Measurements from ENCODE around the gene AMBN. TPM values are rescaled to one million over a fixed set of nuclear protein-coding genes. Genes with fewer than 3 reads are reported as not detected.
"Not testable (repeated sequence)": the region's sequence is repeated elsewhere in the genome, so short reads cannot be mapped to it uniquely, and the experiment has no call there.

Gene AMBN
- total RNA-seq, 2 donors from 2014 or later: not detected

GRCh38 chr4:70624226-70624793 lies 32.3 kb downstream of the AMBN start:
- ATAC-seq: no peak
- peaks cover 2% of the 10 kb centered on the region for H3K4me1 Mint-ChIP-seq
- no peaks in the 10 kb centered on the region for H3K36me3 Mint-ChIP-seq (ENCODE audit: low read depth)
- no peak overlapping the region for H3K4me3 Mint-ChIP-seq
- H3K9me3 ChIP-seq (ENCODE audit: control insufficient read depth, low read length, poor library complexity, severe bottlenecking): no peaks in the 10 kb centered on the region
- no peaks in the 10 kb centered on the region for H3K27me3 Mint-ChIP-seq
- H3K27ac Mint-ChIP-seq: no peak overlapping the region
- no peak for DNase-seq

- no peak for ATAC-seq
- H3K9me3 ChIP-seq (ENCODE audit: control insufficient read depth, low read length, poor library complexity, severe bottlenecking): no peaks in the 10 kb centered on the region
- Mint-ChIP-seq H3K27ac (no peak overlapping the region), H3K27me3 (peaks cover 5% of the 10 kb centered on the region), H3K36me3 (ENCODE audit: low read depth) (no peaks in the 10 kb centered on the region), H3K4me3 (no peak overlapping the region), H3K4me1 (peaks cover 2% of the 10 kb centered on the region)
- no peak for DNase-seq
Measured at GRCh38 chr4:70627620-70628019, 35.6 kb downstream of the AMBN start.

GRCh38 chr4:70628444-70628843 lies 36.4 kb downstream of the AMBN start, which contains the start of gene ENAM:
ENAM (plus strand) TSS chr4:70628744; CDS start chr4:70629501, 757 bp downstream.
- H3K9me3 ChIP-seq (ENCODE audit: control insufficient read depth, low read length, poor library complexity, severe bottlenecking): no peaks in the 10 kb centered on the region
- DNase-seq: no peak
- ATAC-seq: no peak
- Mint-ChIP-seq H3K36me3 (ENCODE audit: low read depth) (no peaks in the 10 kb centered on the region), H3K27me3 (peaks cover 9% of the 10 kb centered on the region), H3K4me3 (no peak within 1 kb of the TSS), H3K4me1 (peaks cover 2% of the 10 kb centered on the region), H3K27ac (no peak within 1 kb of the TSS)

- Mint-ChIP-seq H3K27me3 (peaks cover 20% of the 10 kb centered on the region), H3K27ac (no peak overlapping the region), H3K4me3 (no peak overlapping the region), H3K36me3 (ENCODE audit: low read depth) (peaks cover 3% of the 10 kb centered on the region), H3K4me1 (peaks cover 2% of the 10 kb centered on the region)
- no peaks in the 10 kb centered on the region for H3K9me3 ChIP-seq (ENCODE audit: control insufficient read depth, low read length, poor library complexity, severe bottlenecking)
- ATAC-seq (no peak), DNase-seq (no peak)
Measured at GRCh38 chr4:70629469-70630090, 37.5 kb downstream of the AMBN start.

GRCh38 chr4:70630162-70630561 lies 38.1 kb downstream of the AMBN start:
- Mint-ChIP-seq H3K36me3 (ENCODE audit: low read depth) (peaks cover 3% of the 10 kb centered on the region), H3K4me1 (peaks cover 2% of the 10 kb centered on the region), H3K27ac (no peak overlapping the region), H3K27me3 (peaks cover 26% of the 10 kb centered on the region), H3K4me3 (no peak overlapping the region)
- DNase-seq (no peak), ATAC-seq (no peak)
- H3K9me3 ChIP-seq (ENCODE audit: control insufficient read depth, low read length, poor library complexity, severe bottlenecking): no peaks in the 10 kb centered on the region

GRCh38 chr4:70632028-70632427 lies 40.0 kb downstream of the AMBN start:
- Mint-ChIP-seq H3K4me3 (no peak overlapping the region), H3K4me1 (peaks cover 2% of the 10 kb centered on the region), H3K27ac (no peak overlapping the region), H3K36me3 (ENCODE audit: low read depth) (peaks cover 3% of the 10 kb centered on the region), H3K27me3 (peaks cover 26% of the 10 kb centered on the region)
- DNase-seq (no peak), ATAC-seq (no peak)
- no peaks in the 10 kb centered on the region for H3K9me3 ChIP-seq (ENCODE audit: control insufficient read depth, low read length, poor library complexity, severe bottlenecking)

GRCh38 chr4:70634482-70634881 lies 42.4 kb downstream of the AMBN start:
- ATAC-seq (no peak), DNase-seq (no peak)
- Mint-ChIP-seq H3K4me3 (no peak overlapping the region), H3K36me3 (ENCODE audit: low read depth) (peaks cover 3% of the 10 kb centered on the region), H3K4me1 (no peaks in the 10 kb centered on the region), H3K27ac (no peak overlapping the region), H3K27me3 (peaks cover 30% of the 10 kb centered on the region)
- H3K9me3 ChIP-seq (ENCODE audit: control insufficient read depth, low read length, poor library complexity, severe bottlenecking): no peaks in the 10 kb centered on the region

GRCh38 chr4:70637239-70637913 lies 45.3 kb downstream of the AMBN start:
- Mint-ChIP-seq H3K27me3 (peaks cover 36% of the 10 kb centered on the region), H3K4me3 (no peak overlapping the region), H3K36me3 (ENCODE audit: low read depth) (peaks cover 3% of the 10 kb centered on the region), H3K4me1 (no peaks in the 10 kb centered on the region), H3K27ac (no peak overlapping the region)
- H3K9me3 ChIP-seq (ENCODE audit: control insufficient read depth, low read length, poor library complexity, severe bottlenecking): no peaks in the 10 kb centered on the region
- DNase-seq (no peak), ATAC-seq (no peak)

GRCh38 chr4:70640192-70640591 lies 48.1 kb downstream of the AMBN start:
- peak overlapping the region; percentile 41 for H3K4me3 Mint-ChIP-seq
- no peaks in the 10 kb centered on the region for H3K36me3 Mint-ChIP-seq (ENCODE audit: low read depth)
- no peaks in the 10 kb centered on the region for H3K4me1 Mint-ChIP-seq
- no peak overlapping the region for H3K27ac Mint-ChIP-seq
- DNase-seq (no peak), ATAC-seq (no peak)
- no peaks in the 10 kb centered on the region for H3K9me3 ChIP-seq (ENCODE audit: control insufficient read depth, low read length, poor library complexity, severe bottlenecking)
- peaks cover 15% of the 10 kb centered on the region for H3K27me3 Mint-ChIP-seq

- not testable (repeated sequence) for H3K4me1 Mint-ChIP-seq; ATAC-seq; H3K4me3 Mint-ChIP-seq; DNase-seq; H3K36me3 Mint-ChIP-seq (ENCODE audit: low read depth); H3K27ac Mint-ChIP-seq; H3K9me3 ChIP-seq (ENCODE audit: control insufficient read depth, low read length, poor library complexity, severe bottlenecking)
- H3K27me3 Mint-ChIP-seq: peaks cover 15% of the 10 kb centered on the region
Measured at GRCh38 chr4:70650741-70651140, 58.7 kb downstream of the AMBN start.

GRCh38 chr4:70651864-70652506 lies 59.9 kb downstream of the AMBN start:
- peak; percentile 50 for ATAC-seq
- Mint-ChIP-seq H3K36me3 (ENCODE audit: low read depth) (no peaks in the 10 kb centered on the region), H3K27me3 (peaks cover 15% of the 10 kb centered on the region), H3K4me3 (no peak overlapping the region), H3K27ac (no peak overlapping the region), H3K4me1 (no peaks in the 10 kb centered on the region)
- H3K9me3 ChIP-seq (ENCODE audit: control insufficient read depth, low read length, poor library complexity, severe bottlenecking): no peaks in the 10 kb centered on the region
- no peak for DNase-seq

GRCh38 chr4:70654605-70655011 lies 62.6 kb downstream of the AMBN start:
- no peak for DNase-seq
- no peak overlapping the region for H3K27ac Mint-ChIP-seq
- no peak overlapping the region for H3K4me3 Mint-ChIP-seq
- H3K4me1 Mint-ChIP-seq: peaks cover 8% of the 10 kb centered on the region
- no peak for ATAC-seq
- H3K36me3 Mint-ChIP-seq (ENCODE audit: low read depth): peaks cover 2% of the 10 kb centered on the region
- H3K9me3 ChIP-seq (ENCODE audit: control insufficient read depth, low read length, poor library complexity, severe bottlenecking): no peaks in the 10 kb centered on the region
- peaks cover 18% of the 10 kb centered on the region for H3K27me3 Mint-ChIP-seq

Data from T-helper 17 cell (primary cell).